Psoas muscle (tissue), 8 donors: ENCODE measurements around the gene ZNF746. TPM values are rescaled to one million over a fixed set of nuclear protein-coding genes. Genes with fewer than 3 reads are reported as not detected.

ENCODE experiments used
- ATAC-seq, 4 donors: fragments of 200-7000 bp; cut with Tn5 transposase; one replicate each; pipeline ENCODE4 v1.9.1; 2020; ENCODE audit warnings: moderate library complexity in 3 of 4, mild to moderate bottlenecking in 2 of 4
- DNase-seq, 2 donors: peaks; one replicate each; pipeline ENCODE4 v3.0.0-alpha.2; 2020
- H3K27ac ChIP-seq: fragments of 200-600 bp; one replicate; pipeline ENCODE4 v1.8.0; 2022
- H3K27me3 ChIP-seq, 3 donors: fragments of 200-600 bp in 1 of 3; one replicate each; pipeline versions ENCODE4 v1.6.1 to v1.8.0; 2013 to 2022; ENCODE audit warnings: low read length in 2 of 3, mild to moderate bottlenecking in 2 of 3, moderate library complexity in 1 of 3; ENCODE audit not compliant: insufficient read depth in 3 of 3
- H3K36me3 ChIP-seq, 2 donors: fragments of 200-600 bp in 1 of 2; one replicate each; pipeline versions ENCODE4 v1.6.1 to v1.8.0; 2013 to 2022; ENCODE audit warnings: low read depth in 1 of 2, mild to moderate bottlenecking in 1 of 2, moderate library complexity in 1 of 2; ENCODE audit not compliant: insufficient read depth in 1 of 2
- H3K4me1 ChIP-seq: fragments of 200-600 bp; one replicate; pipeline ENCODE4 v1.8.0; 2022
- H3K4me3 ChIP-seq: fragments of 200-600 bp; one replicate; pipeline ENCODE4 v1.8.0; 2022; ENCODE audit warnings: mild to moderate bottlenecking
- H3K9me3 ChIP-seq: fragments of 200-600 bp; one replicate; pipeline ENCODE4 v1.8.0; 2022
- WGBS, 3 donors: extraction: QIAGEN DNeasy Blood & Tissue Kit; methylation state at CpG; one replicate each; pipeline versions ENCODE4 v1.1.6 to v1.1.7; 2013; 5-methylcytosine and 5-hydroxymethylcytosine counted together
- intact Hi-C, 2 donors: fragments of 100-400 bp; cut with DNase I; formaldehyde crosslinking; loops; one replicate each; pipeline versions ENCODE4 v1.11.0 to v1.14.2; 2022
- polyA plus RNA-seq, 3 donors: library from polyadenylated mRNA; stranded (reverse); fragments of 200-250 nt; gene quantifications; one replicate each; pipeline ENCODE4 v1.2.3, GENCODE V29; 2013
- total RNA-seq, 4 donors: library from RNA; stranded (reverse); fragmentation: NEBNext Ultra II Directional in 2 of 4; extraction: Animal tissue kit (Norgen Biotek cat#: 25700) in 2 of 4; gene quantifications; one replicate each; pipeline versions ENCODE4 v1.2.1 to v1.2.4, GENCODE V29; 2021 to 2023
- TF ChIP-seq, protein P1 (sequence below): fragments of 200-600 bp; IDR thresholded peaks from one replicate; pipeline ENCODE4 v1.8.0; 2022; ENCODE audit warnings: antibody characterized with exemption
- donor health status: healthy with polysubstance abuse.
- donor health status: DM: no; HTN: no; CAD: no; lungs with moderate emphysema.
- donor health status: Bipolar disorder and iron deficiency.
- donor health status: healthy.
- donor health status: DM: yes; HTN: yes; CAD: no.
- donor health status: DM: no; HTN: no; CAD: no.
- donor health status: DM: no; HTN: no; CAD: no.
- donor health status: DM: yes; HTN: yes; CAD: no.

The ZNF746 gene
- total and polyA plus RNA-seq, 7 donors: 5.0 to 12.7 (median 8.5) TPM

DNA sequence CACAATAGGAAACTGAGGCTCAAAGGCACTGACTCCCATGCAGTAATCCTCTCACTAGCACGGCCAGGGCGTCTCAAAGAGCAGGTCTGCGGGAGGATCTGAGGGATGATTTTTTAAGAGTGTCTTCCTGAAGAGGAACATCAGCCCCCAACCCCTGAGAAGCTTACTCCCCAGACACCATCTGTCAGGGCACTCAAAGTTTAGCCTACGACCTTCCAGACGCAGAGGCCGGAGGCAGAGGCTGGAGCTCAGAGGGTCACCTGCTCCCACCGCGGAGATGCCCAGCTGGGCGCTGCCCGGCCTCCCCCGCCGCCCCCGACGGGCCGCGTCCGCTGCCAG is 38.4 kb downstream of the ZNF746 start:
- ATAC-seq (peak in 1 of 4 donors; percentile 6), DNase-seq (no peak)
- intact Hi-C loops: no loop called here
- H3K9me3 ChIP-seq: no peaks in the 10 kb centered on the region
- no peaks in the 10 kb centered on the region for H3K27me3 ChIP-seq
- H3K36me3 ChIP-seq: peaks cover 0 to 25% of the 10 kb centered on the region in 2 donors
- peaks cover 14% of the 10 kb centered on the region for H3K4me1 ChIP-seq
- WGBS, 3 donors: 13 to 15% (median 14%) methylated on average over 16 to 17 of the region's 17 CpGs
- H3K4me3 ChIP-seq: peak overlapping the region; percentile 74
- H3K27ac ChIP-seq: peak overlapping the region; percentile 23
- TF ChIP-seq, protein P1, sequence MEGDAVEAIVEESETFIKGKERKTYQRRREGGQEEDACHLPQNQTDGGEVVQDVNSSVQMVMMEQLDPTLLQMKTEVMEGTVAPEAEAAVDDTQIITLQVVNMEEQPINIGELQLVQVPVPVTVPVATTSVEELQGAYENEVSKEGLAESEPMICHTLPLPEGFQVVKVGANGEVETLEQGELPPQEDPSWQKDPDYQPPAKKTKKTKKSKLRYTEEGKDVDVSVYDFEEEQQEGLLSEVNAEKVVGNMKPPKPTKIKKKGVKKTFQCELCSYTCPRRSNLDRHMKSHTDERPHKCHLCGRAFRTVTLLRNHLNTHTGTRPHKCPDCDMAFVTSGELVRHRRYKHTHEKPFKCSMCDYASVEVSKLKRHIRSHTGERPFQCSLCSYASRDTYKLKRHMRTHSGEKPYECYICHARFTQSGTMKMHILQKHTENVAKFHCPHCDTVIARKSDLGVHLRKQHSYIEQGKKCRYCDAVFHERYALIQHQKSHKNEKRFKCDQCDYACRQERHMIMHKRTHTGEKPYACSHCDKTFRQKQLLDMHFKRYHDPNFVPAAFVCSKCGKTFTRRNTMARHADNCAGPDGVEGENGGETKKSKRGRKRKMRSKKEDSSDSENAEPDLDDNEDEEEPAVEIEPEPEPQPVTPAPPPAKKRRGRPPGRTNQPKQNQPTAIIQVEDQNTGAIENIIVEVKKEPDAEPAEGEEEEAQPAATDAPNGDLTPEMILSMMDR: no peak

DNA sequence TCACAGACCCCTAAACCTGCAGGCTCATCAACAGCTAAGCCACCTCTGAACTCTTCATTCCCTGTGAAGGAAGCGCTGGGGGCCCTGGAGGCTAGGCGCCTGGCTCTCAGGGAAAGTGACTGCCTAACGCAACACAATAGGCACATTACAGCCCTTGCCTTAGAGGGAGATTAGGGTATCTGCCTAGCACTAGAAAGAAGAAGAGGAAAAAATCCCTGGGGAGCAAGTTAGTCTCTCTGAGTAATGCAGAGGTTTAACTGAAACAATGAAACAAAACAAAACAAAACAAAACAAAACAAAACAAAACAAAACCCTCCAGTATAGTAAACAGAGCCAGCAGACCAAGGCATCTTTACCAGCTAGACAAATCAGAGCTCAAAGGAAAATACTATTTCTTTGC is 39.4 kb downstream of the ZNF746 start:
- ATAC-seq (no peak), DNase-seq (no peak)
- 84 to 88% (median 87%) methylated on average over 3 of the region's 3 CpGs for WGBS, 3 donors
- H3K4me3 ChIP-seq: peak overlapping the region; percentile 74
- H3K9me3 ChIP-seq: no peaks in the 10 kb centered on the region
- H3K27ac ChIP-seq: no peak overlapping the region
- TF ChIP-seq, protein P1: no peak
- H3K27me3 ChIP-seq: no peaks in the 10 kb centered on the region
- intact Hi-C loops: no loop called here
- peaks cover 14% of the 10 kb centered on the region for H3K4me1 ChIP-seq
- H3K36me3 ChIP-seq: peaks cover 2 to 34% of the 10 kb centered on the region in 2 donors

DNA sequence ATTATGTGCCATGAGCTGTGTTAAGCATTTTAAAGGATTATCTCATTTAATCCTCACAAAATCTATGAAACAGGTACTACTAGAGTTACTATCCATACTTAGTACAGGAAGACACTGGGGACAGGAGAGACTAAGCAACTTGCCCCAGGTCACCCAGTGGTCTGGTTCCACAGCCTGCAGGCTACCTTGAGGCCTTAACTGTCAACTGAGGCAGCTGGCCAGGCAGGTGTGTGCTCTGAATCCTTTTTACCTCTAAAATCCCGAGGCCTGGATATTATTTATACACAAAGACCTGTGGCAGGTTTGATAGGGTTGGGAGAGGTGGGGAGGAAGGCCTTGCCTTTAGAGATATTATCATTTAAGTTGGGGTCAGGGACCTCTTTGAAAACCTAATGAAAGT is 39.8 kb downstream of the ZNF746 start:
- no peak overlapping the region for H3K27ac ChIP-seq
- H3K36me3 ChIP-seq: peaks cover 2 to 39% of the 10 kb centered on the region in 2 donors
- H3K27me3 ChIP-seq: no peaks in the 10 kb centered on the region
- DNase-seq (no peak), ATAC-seq (no peak)
- intact Hi-C loops: no loop called here
- no peaks in the 10 kb centered on the region for H3K9me3 ChIP-seq
- WGBS, 3 donors: 68 to 87% (median 76%) methylated on average over 1 of the region's 1 CpG
- TF ChIP-seq, protein P1: no peak
- H3K4me1 ChIP-seq: peaks cover 14% of the 10 kb centered on the region
- no peak overlapping the region for H3K4me3 ChIP-seq

DNA sequence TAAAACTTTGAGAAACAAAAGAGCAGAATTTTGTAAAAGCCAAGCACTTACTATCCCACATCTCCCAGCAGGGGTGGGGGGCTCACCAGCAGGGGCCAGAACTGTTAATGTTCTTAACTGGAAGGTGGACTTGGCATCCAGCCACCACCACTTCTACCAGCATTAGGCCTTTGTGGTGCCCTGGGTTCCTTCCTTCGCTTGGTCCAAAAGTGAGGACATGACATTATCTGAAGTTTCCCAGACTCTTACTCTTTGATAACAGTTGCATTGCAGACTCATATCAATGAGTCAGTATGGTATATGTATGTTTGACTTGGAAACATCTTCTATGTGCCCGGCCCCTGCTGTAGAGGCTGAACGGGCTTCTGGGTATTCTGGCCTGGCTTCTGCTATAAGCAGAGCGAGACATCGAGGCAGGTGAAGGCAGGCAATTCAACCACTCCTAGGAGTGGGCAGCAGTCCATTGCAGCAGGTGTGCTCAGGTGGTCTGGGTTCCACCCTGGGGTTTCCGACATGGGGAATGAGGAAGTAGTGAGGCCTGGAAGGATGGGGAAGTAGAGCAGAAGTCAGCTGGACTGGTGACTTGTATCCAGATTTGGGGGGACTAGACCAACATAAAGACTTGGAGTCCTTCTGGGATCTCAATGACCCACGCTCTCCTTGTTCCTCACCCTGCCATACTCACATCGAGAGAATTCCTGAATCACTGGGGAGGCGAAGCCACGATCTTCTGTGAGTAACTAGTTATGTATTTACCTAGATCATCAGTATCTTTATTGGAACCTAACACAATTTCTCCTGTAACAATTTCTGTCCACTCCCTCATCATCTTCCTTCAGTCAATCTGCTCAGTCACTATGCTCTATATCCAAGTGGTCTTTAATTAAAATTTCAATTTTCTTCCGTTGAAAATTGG is 40.8 kb downstream of the ZNF746 start:
- H3K4me3 ChIP-seq: no peak overlapping the region
- no peak overlapping the region for H3K27ac ChIP-seq
- H3K36me3 ChIP-seq: peaks cover 2 to 48% of the 10 kb centered on the region in 2 donors
- WGBS, 3 donors: 88 to 93% (median 88%) methylated on average over 11 of the region's 11 CpGs
- no peaks in the 10 kb centered on the region for H3K9me3 ChIP-seq
- peaks cover 14% of the 10 kb centered on the region for H3K4me1 ChIP-seq
- ATAC-seq (no peak), DNase-seq (no peak)
- no peaks in the 10 kb centered on the region for H3K27me3 ChIP-seq
- TF ChIP-seq, protein P1: no peak
- intact Hi-C loops: no loop called here
